Fibroblast of skin of scalp (primary cell): ENCODE data around the gene IBA57.

ENCODE experiments used
- DNase-seq: peaks from one replicate; pipeline ENCODE4 v3.0.0-alpha.2; 2013

The IBA57 gene

GRCh38 chr1:228156941-228157728, 8.5 kb upstream of the IBA57 start:
- no peak for DNase-seq

GRCh38 chr1:228157729-228158126, 7.9 kb upstream of the IBA57 start:
- no peak for DNase-seq

- no peak for DNase-seq
These were observed 7.2 kb upstream of the IBA57 start for GRCh38 chr1:228158151-228159007.

GRCh38 chr1:228159008-228159665, 6.5 kb upstream of the IBA57 start:
- DNase-seq, result no peak

GRCh38 chr1:228160201-228160761, 5.3 kb upstream of the IBA57 start:
- no peak for DNase-seq

- DNase-seq, result no peak
These were observed 4.2 kb upstream of the IBA57 start for GRCh38 chr1:228161362-228161761.

- DNase-seq, result no peak
These were observed 3.7 kb upstream of the IBA57 start for GRCh38 chr1:228161866-228162265.

- DNase-seq, result peak; percentile 16
These were observed 3.2 kb upstream of the IBA57 start for GRCh38 chr1:228162286-228163006.

GRCh38 chr1:228163007-228163753, 2.4 kb upstream of the IBA57 start:
- peak; percentile 49 for DNase-seq

- DNase-seq, result no peak
These were observed 1.7 kb upstream of the IBA57 start for GRCh38 chr1:228163776-228164519.

GRCh38 chr1:228164561-228165371, 838 bp upstream of the IBA57 start:
- DNase-seq, result no peak

GRCh38 chr1:228166170-228166936, 749 bp downstream of the IBA57 start:
- peak; percentile 68 for DNase-seq

GRCh38 chr1:228168563-228169270, 3.1 kb downstream of the IBA57 start:
- no peak for DNase-seq

GRCh38 chr1:228169345-228169744, 3.7 kb downstream of the IBA57 start:
- no peak for DNase-seq

GRCh38 chr1:228170666-228171065, 5.1 kb downstream of the IBA57 start:
- DNase-seq, result no peak

- no peak for DNase-seq
These were observed 5.8 kb downstream of the IBA57 start for GRCh38 chr1:228171221-228171891.
